ENCODE data around the gene OR51B5. TPM values are rescaled to one million over a fixed set of nuclear protein-coding genes. Genes with fewer than 3 reads are reported as not detected.

OR51B5 gene
- total RNA-seq, 1 experiment from 2014 or later, result 1.7 TPM

- no peak overlapping the region for H3K27ac ChIP-seq (ENCODE audit: low read length)
- no peaks in the 10 kb centered on the region for H4K20me1 ChIP-seq (ENCODE audit: low read length)
- H3K27me3 ChIP-seq (ENCODE audit: low read length), result no peaks in the 10 kb centered on the region
- no peak overlapping the region for H3K4me2 ChIP-seq (ENCODE audit: low read length)
- intact Hi-C loops (cut with micrococcal nuclease), result no loop called here
- H3K36me3 ChIP-seq (ENCODE audit: low read depth, low read length), result no peaks in the 10 kb centered on the region
- no peaks in the 10 kb centered on the region for H3K79me2 ChIP-seq (ENCODE audit: low read length)
- H2AFZ ChIP-seq (ENCODE audit: low read length), result no peak overlapping the region
- BruUV-seq (replicated peaks), result no TSS peak
- H3K9ac ChIP-seq (ENCODE audit: low read length), result no peak overlapping the region
- no peaks in the 10 kb centered on the region for H3F3A ChIP-seq (ENCODE audit: low read length, unreplicated experiment)
- no peaks in the 10 kb centered on the region for H3K4me1 ChIP-seq (ENCODE audit: insufficient read depth, low read length)
- DNase-seq, result peak; percentile 6
- no peak for ATAC-seq
- ChIA-PET CTCF (no interaction called here), POLR2A (ENCODE audit: unreplicated experiment) (no interaction called here)
- no peaks in the 10 kb centered on the region for H3K9me2 ChIP-seq (replicated peaks; ENCODE audit: low read length)
- no peaks in the 10 kb centered on the region for H3K9me3 ChIP-seq (ENCODE audit: low read length)
- no peak for TF ChIP-seq EZH2phosphoT487 (IDR thresholded peaks at IDR 0.05; ENCODE audit: borderline replicate concordance, low read length)
- no peak for TF ChIP-seq EZH2 (IDR thresholded peaks at IDR 0.05; ENCODE audit: low read length, unreplicated experiment)
- TF ChIP-seq CTCF (conservative IDR thresholded peaks at IDR 0.05; ENCODE audit: low read depth, low read length), result no peak
- H3K4me3 ChIP-seq (ENCODE audit: low read length), result no peak overlapping the region
Observed at GRCh38 chr11:5293028-5293427, 50.3 kb downstream of the OR51B5 start.

Other genes starting within 250 kb of the OR51B5 start
- not detected in 2 replicates for gene OR52A5, start 205.2 kb downstream of the OR51B5 start, total RNA-seq (2014; rRNA removed)
- not detected in 2 replicates for gene OR52A1, start 188.8 kb downstream of the OR51B5 start, total RNA-seq (2014; rRNA removed)
- not detected in 2 replicates for gene OR51V1, start 142.8 kb downstream of the OR51B5 start, total RNA-seq (2014; rRNA removed)
- not detected in 2 replicates for gene HBB, start 116.5 kb downstream of the OR51B5 start, total RNA-seq (2014; rRNA removed)
- not detected in 2 replicates for gene HBD, start 109.0 kb downstream of the OR51B5 start, total RNA-seq (2014; rRNA removed)
- gene HBG1, start 93.7 kb downstream of the OR51B5 start, total RNA-seq (2014; rRNA removed), result not detected in 2 replicates
- not detected in 2 replicates for gene HBG2, start 88.7 kb downstream of the OR51B5 start, total RNA-seq (2014; rRNA removed)
- 0.35 and 0.62 TPM in 2 replicates for gene HBE1, start 73.6 kb downstream of the OR51B5 start, total RNA-seq (2014; rRNA removed)
- gene OR51B4, start 41.6 kb downstream of the OR51B5 start, total RNA-seq (2014; rRNA removed), result 0.11 TPM in 1 of 2 replicates, not detected in the other
- gene OR51B2, start 19.2 kb downstream of the OR51B5 start, total RNA-seq (2014; rRNA removed), result 0.11 TPM in 1 of 2 replicates, not detected in the other
- not detected in 2 replicates for gene OR51B6, start 8.0 kb upstream of the OR51B5 start, total RNA-seq (2014; rRNA removed)
- not detected in 2 replicates for gene OR51M1, start 40.3 kb upstream of the OR51B5 start, total RNA-seq (2014; rRNA removed)
- not detected in 2 replicates for gene OR51Q1, start 78.6 kb upstream of the OR51B5 start, total RNA-seq (2014; rRNA removed)
- gene OR51I1, start 98.0 kb upstream of the OR51B5 start, total RNA-seq (2014; rRNA removed), result not detected in 2 replicates
- gene OR51I2, start 105.8 kb upstream of the OR51B5 start, total RNA-seq (2014; rRNA removed), result not detected in 2 replicates
- gene OR52D1, start 145.2 kb upstream of the OR51B5 start, total RNA-seq (2014; rRNA removed), result not detected in 2 replicates
- not detected in 2 replicates for gene UBQLN3, start 166.4 kb upstream of the OR51B5 start, total RNA-seq (2014; rRNA removed)
- not detected in 2 replicates for gene UBQLNL, start 173.2 kb upstream of the OR51B5 start, total RNA-seq (2014; rRNA removed)
- not detected in 2 replicates for gene OR52H1, start 205.0 kb upstream of the OR51B5 start, total RNA-seq (2014; rRNA removed)
- gene OR52B6, start 237.4 kb upstream of the OR51B5 start, total RNA-seq (2014; rRNA removed), result not detected in 2 replicates

All from PC-3 (cell line).